ENCODE measurements around the gene ARHGAP28.

DNA sequence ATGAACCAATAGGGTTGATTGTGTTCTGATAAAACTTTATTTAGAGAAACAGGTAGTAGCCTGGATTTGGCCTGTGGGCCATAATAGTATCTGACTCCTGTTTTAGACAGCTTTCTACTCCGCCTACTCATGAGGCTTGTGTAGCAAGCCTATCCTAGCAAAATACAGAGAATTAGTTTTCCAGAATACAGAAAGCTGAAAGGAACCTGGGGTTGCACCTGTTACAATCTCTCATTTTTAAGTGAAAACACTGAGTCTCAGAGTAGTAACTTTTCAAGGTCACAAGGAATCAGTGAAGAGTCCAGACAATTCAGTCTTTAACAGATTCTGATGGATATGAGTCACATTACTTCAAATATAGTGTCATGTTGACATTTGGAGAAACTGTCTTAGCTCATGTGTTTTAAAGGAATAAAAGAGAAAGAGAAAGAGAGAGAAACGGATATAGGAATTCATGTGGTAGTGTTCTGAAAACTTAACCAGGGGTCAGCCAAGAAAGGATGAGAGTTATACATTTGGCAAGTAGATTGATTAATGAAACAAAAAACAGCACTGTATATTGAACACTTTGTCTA lies 17.0 kb downstream of the ARHGAP28 start:
- TF ChIP-seq EZH2 (IDR thresholded peaks at IDR 0.05; ENCODE audit: insufficient read depth, poor library complexity, severe bottlenecking), result no peak
- no peak for TF ChIP-seq EZH2phosphoT487 (IDR thresholded peaks at IDR 0.05; ENCODE audit: insufficient read depth, low read depth)

Data from GM23248 (cell line).